Fibroblast of villous mesenchyme (primary cell): ENCODE measurements around the gene HSD17B14. TPM values are rescaled to one million over a fixed set of nuclear protein-coding genes. Genes with fewer than 3 reads are reported as not detected.

ENCODE experiments used
- DNase-seq: peaks from one replicate; pipeline ENCODE4 v3.0.0-alpha.2; 2010; ENCODE audit warnings: low read depth
- H3K4me3 ChIP-seq: 2 replicates; pipeline ENCODE4 v1.5.1; 2011; ENCODE audit warnings: low read depth, mild to moderate bottlenecking, low read length
- total RNA-seq: library from RNA; depleted of rRNA; stranded (reverse); fragments of >200 nt; gene quantifications from 2 replicates; pipeline ENCODE4 v1.2.3, GENCODE V29; 2012
- TF ChIP-seq, protein P1 (sequence below): IDR thresholded peaks from 2 replicates; pipeline ENCODE4 v1.5.1; 2012; ENCODE audit warnings: low read depth, mild to moderate bottlenecking, low read length; ENCODE audit not compliant: insufficient read depth

HSD17B14 gene
- total RNA-seq, 1 donor: 13.8 TPM

DNA sequence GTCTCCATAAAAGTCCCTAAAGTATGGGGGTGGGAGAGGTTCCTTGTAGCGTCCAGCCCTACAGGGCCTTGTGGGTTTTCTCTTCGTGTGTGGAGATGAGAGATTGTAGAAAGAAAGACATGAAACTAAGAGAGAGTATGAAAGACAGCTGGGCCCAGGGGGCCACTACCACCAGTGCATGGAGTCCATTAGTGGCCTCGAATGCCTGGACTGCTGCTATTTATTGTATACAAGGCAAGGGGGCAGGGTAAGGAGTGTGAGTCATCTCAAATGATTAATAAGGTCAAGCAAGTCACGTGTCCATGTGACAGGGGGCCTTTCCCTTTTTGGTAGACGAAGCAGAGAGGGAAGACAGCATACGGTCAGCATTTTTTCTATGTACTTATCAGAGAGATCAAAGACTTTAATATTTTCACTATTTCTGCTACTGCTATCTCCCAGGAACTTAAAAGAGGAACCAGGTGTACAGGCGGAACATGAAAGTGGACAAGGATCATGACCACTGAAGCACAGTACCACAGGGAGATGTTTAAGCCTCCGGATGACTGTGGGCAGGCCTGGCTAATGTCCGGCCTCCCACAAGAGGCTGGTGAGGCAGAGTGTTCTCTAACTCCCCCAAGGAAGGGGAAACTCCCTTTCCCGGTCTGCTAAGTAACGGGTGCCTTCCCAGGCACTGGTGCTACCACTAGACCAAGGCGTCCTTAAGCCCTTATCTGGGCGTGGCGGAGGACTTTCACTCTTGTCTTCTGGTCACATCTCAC, 55.5 kb downstream of the HSD17B14 start:
- TF ChIP-seq, protein P1, sequence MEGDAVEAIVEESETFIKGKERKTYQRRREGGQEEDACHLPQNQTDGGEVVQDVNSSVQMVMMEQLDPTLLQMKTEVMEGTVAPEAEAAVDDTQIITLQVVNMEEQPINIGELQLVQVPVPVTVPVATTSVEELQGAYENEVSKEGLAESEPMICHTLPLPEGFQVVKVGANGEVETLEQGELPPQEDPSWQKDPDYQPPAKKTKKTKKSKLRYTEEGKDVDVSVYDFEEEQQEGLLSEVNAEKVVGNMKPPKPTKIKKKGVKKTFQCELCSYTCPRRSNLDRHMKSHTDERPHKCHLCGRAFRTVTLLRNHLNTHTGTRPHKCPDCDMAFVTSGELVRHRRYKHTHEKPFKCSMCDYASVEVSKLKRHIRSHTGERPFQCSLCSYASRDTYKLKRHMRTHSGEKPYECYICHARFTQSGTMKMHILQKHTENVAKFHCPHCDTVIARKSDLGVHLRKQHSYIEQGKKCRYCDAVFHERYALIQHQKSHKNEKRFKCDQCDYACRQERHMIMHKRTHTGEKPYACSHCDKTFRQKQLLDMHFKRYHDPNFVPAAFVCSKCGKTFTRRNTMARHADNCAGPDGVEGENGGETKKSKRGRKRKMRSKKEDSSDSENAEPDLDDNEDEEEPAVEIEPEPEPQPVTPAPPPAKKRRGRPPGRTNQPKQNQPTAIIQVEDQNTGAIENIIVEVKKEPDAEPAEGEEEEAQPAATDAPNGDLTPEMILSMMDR: no peak

GRCh38 chr19:48779636-48780035, 56.7 kb downstream of the HSD17B14 start:
- no peak overlapping the region for H3K4me3 ChIP-seq
- TF ChIP-seq, protein P1: no peak
- DNase-seq: no peak

More for the DNA sequence above, 55.5 kb downstream of the HSD17B14 start:
- peak; percentile 90 for DNase-seq
- no peak overlapping the region for H3K4me3 ChIP-seq

DNA sequence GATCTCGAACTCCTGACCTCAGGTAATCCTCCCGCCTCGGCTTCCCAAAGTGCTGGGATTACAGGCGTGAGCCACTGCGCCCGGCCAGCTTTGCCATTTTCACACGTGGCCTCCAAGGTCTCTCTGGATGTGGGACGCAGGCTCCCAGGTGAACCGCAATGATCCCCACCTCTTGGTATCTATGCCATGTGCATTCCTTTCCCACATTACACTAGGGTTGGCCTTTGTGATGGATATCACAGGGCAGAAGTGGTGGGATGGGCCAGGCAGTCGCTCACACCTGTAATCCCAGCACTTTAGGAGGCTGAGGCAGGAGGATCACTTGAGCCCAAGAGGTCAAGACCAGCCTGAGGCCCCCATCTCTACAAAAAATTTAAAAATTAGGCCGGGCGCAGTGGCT, 58.6 kb downstream of the HSD17B14 start:
- H3K4me3 ChIP-seq: no peak overlapping the region
- TF ChIP-seq, protein P1: no peak
- DNase-seq: no peak

DNA sequence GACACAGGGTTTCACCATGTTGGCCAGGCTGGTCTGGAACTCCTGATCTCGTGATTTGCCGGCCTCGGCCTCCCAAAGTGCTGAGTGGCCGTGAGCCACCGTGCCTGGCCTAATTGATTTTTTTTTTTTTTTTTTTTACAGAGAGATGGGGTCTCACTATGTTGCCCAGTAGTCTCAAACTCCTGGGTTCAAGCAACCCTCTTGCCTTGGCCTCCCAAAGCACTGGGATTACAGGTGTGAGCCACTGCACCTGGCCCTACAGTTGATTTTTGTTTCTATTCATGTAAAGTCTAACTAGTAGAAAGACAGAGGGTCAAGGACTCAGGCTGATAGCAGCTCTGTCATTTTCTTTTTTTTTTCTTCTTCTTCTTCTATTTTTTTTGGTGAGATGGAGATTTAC, 59.2 kb downstream of the HSD17B14 start:
- TF ChIP-seq, protein P1: no peak
- no peak for DNase-seq
- H3K4me3 ChIP-seq: no peak overlapping the region

DNA sequence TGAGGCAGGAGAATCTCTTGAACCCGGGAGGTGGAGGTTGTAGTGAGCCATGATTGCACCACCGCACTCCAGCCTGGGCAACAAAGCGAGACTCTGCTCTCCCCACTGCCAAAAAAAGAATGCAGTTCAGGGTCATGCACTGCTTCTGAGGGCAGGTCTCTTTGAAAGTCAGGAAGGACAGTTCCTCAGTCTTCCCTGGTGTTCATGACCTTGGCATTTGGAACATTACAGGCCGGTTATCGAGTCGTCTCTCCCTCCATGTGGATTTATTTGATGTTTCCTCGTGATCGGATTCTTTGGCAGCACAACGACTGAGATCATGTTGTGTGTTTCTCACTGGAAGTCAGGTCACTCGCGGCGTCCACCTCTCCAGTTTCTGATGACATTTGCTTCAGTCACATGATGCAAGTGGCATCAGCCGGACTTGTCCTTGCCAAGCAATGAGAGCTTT, 63.8 kb downstream of the HSD17B14 start:
- DNase-seq: no peak
- TF ChIP-seq, protein P1: no peak
- no peak overlapping the region for H3K4me3 ChIP-seq

GRCh38 chr19:48770734-48771472, 65.4 kb downstream of the HSD17B14 start:
- TF ChIP-seq, protein P1: no peak
- no peak overlapping the region for H3K4me3 ChIP-seq
- DNase-seq: no peak
